GM12891 (cell line): ENCODE data around the gene TBL2.

Experiments used
- POLR2A ChIP-seq: IDR thresholded peaks from 2 replicates; pipeline ENCODE4 v1.6.1; 2011; ENCODE audit warnings: low read depth, low read length, control low read depth
- POLR2AphosphoS5 ChIP-seq: IDR thresholded peaks from 2 replicates; pipeline ENCODE4 v1.6.1; 2011; ENCODE audit warnings: low read depth, low read length, control low read depth
- POU2F2 ChIP-seq: IDR thresholded peaks from 2 replicates; pipeline ENCODE4 v1.6.1; 2011; ENCODE audit warnings: low read depth, mild to moderate bottlenecking, control low read depth, low read length, moderate library complexity
- SPI1 ChIP-seq: IDR thresholded peaks from 2 replicates; pipeline ENCODE4 v1.6.1; 2011; ENCODE audit warnings: low read depth, low read length, control low read depth
- TAF1 ChIP-seq: IDR thresholded peaks from 2 replicates; pipeline ENCODE4 v1.6.1; 2011; ENCODE audit warnings: low read depth, low read length, control low read depth

- TF ChIP-seq POLR2A = no peak
- no peak for TF ChIP-seq TAF1
- TF ChIP-seq POLR2AphosphoS5 = no peak
- TF ChIP-seq SPI1 = no peak
- TF ChIP-seq POU2F2 = no peak
Observed at GRCh38 chr7:73549176-73549575, 29.2 kb downstream of the TBL2 start.
